Measurements from ENCODE around the gene DCHS2.
"Not testable (repeated sequence)": the region's sequence is repeated elsewhere in the genome, so short reads cannot be mapped to it uniquely, and the experiment has no call there.

The DCHS2 gene

DNA sequence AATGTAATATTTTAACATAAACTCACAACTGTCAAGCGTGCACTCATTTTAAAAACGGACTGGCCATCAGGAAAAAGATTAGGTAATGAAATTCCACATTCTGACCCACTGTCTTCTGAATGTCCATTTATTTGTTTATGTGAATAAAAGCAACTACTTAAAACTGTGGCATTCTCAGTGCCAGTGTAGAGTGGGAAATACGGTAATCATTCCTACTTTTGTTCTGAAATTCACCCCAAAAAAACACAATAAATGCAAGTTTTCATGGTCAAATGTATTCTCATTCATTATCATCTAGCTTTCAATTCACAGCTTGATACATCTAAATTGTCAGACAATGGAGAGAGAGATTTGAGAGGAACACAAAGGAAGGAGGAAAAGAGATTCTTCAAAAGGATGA, 260.9 kb downstream of the DCHS2 start:
- FAIRE-seq (no peak), DNase-seq (ENCODE audit: insufficient read length, low spot score) (no peak)
- no peak for TF ChIP-seq POLR2A (IDR thresholded peaks at IDR 0.05; ENCODE audit: low read depth, low read length)
- no peak for TF ChIP-seq POU2F2 (IDR thresholded peaks at IDR 0.05; ENCODE audit: low read depth, low read length)
- TF ChIP-seq TAF1 (IDR thresholded peaks at IDR 0.05; ENCODE audit: low read depth, low read length): no peak
- no peak for TF ChIP-seq SPI1 (IDR thresholded peaks at IDR 0.05; ENCODE audit: low read depth, low read length)

DNA sequence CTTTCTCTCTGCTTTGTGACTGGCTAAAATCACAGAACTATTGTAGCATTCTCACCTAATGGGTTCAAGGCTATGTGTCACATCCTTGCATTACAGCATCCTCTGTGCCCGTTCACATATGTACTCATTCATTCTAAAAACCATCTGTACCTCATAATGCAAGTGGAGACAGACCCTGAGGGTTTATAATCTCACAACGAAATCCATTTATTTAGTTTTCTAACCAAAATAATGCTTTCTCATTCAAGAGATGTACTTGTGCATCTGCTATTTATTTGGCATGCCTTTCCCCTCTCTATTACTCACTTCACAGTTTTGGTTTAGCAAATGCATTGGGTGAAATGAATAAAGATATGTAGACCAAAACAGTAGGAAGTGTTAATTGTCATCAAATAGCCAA, 261.5 kb downstream of the DCHS2 start:
- TF ChIP-seq POU2F2 (IDR thresholded peaks at IDR 0.05; ENCODE audit: low read depth, low read length) (no peak), PAX5 (IDR thresholded peaks at IDR 0.05; ENCODE audit: insufficient read depth, low read length, severe bottlenecking) (no peak), SPI1 (IDR thresholded peaks at IDR 0.05; ENCODE audit: low read depth, low read length) (no peak), POLR2A (IDR thresholded peaks at IDR 0.05; ENCODE audit: low read depth, low read length) (no peak), POLR2AphosphoS5 (IDR thresholded peaks at IDR 0.05; ENCODE audit: low read depth, low read length) (no peak), TAF1 (IDR thresholded peaks at IDR 0.05; ENCODE audit: low read depth, low read length) (no peak)
- FAIRE-seq (no peak), DNase-seq (ENCODE audit: insufficient read length, low spot score) (no peak)

DNA sequence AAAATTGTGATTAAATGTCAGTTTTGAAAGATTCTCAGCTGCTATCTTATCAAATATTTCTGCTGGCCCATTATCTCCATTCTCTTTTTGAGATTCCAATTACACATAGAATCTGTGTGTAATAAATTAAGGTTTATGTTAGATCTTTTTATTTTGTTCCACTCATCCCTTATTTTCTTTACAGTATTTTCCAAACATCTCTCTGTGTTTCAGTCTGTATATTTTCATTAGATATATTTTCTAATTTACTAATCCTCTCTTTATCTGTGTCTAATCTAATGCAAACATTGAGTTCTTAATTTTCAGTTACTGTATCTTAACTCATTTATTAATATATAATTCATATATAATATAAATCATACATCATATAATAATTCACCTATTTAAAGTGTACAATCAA, 268.7 kb downstream of the DCHS2 start:
- FAIRE-seq: no peak
- no peak for TF ChIP-seq POLR2A (IDR thresholded peaks at IDR 0.05; ENCODE audit: low read depth, low read length)
- no peak for TF ChIP-seq POU2F2 (IDR thresholded peaks at IDR 0.05; ENCODE audit: low read depth, low read length)
- TF ChIP-seq SPI1 (IDR thresholded peaks at IDR 0.05; ENCODE audit: low read depth, low read length): no peak
- TF ChIP-seq TAF1 (IDR thresholded peaks at IDR 0.05; ENCODE audit: low read depth, low read length): no peak
- TF ChIP-seq POLR2AphosphoS5 (IDR thresholded peaks at IDR 0.05; ENCODE audit: low read depth, low read length): no peak
- TF ChIP-seq PAX5 (IDR thresholded peaks at IDR 0.05; ENCODE audit: insufficient read depth, low read length, severe bottlenecking): no peak

DNA sequence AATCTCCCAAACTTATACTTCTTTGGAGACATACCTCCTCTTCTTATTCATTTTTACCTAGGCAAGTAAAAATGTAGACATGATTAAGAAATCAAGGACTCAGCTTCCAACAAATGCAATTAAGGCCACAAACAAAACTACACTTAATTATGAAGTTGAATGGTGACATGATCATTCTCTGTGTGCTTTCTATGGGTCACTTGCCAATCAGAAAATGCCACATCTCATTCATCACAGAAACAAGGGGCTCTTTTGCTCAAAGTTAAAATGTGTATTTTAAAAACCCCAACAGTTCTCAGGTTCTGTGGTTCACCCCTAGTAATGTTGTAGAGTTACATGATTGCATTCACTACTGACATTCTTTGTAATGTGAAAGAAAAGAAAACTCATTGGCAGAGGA, 273.5 kb downstream of the DCHS2 start:
- FAIRE-seq (no peak), DNase-seq (ENCODE audit: insufficient read length, low spot score) (no peak)
- TF ChIP-seq POU2F2 (IDR thresholded peaks at IDR 0.05; ENCODE audit: low read depth, low read length) (no peak), TAF1 (IDR thresholded peaks at IDR 0.05; ENCODE audit: low read depth, low read length) (no peak), SPI1 (IDR thresholded peaks at IDR 0.05; ENCODE audit: low read depth, low read length) (no peak), POLR2AphosphoS5 (IDR thresholded peaks at IDR 0.05; ENCODE audit: low read depth, low read length) (no peak), POLR2A (IDR thresholded peaks at IDR 0.05; ENCODE audit: low read depth, low read length) (no peak), PAX5 (IDR thresholded peaks at IDR 0.05; ENCODE audit: insufficient read depth, low read length, severe bottlenecking) (no peak)

More for the DNA sequence above, 268.7 kb downstream of the DCHS2 start:
- DNase-seq (ENCODE audit: insufficient read length, low spot score): no peak

DNA sequence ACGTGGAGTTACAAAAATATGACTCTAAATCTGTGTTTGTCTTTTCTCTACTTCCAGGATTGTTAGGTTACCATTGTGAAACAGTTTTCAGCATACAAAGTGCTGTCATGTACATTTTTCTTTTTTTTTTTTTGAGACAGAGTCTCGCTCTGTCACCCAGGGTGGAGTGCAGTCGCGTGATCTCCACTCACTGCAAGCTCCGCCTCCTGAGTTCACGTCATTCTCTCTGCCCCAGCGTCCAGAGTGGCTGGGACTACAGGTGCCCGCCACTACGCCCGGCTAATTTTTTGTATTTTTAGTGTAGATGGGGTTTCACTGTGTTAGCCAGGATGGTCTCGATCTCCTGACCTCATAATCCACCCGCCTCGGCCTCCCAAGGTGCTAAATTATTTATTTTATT, 274.2 kb downstream of the DCHS2 start:
- not testable (repeated sequence) for DNase-seq (ENCODE audit: insufficient read length, low spot score); FAIRE-seq

DNA sequence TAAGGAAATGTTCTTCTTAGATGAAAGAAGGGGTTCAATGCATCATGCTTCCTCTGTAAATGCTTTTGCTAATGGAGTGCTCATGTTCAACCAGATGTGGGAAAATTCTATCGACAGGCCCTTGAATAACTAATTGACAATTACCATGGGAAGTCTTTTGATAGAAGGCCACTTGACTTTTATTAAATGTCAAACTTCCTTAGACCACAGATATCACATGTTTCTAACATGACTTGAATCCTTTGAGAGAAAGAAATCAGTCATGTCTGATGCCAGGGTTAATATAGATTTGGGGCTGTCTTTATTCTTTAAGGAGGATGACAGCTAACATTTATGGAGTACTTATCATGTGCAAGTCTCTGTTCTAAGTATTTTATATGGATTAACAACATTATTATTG, 280.1 kb downstream of the DCHS2 start:
- no peak for DNase-seq (ENCODE audit: insufficient read length, low spot score)
- FAIRE-seq: no peak
- no peak for TF ChIP-seq SPI1 (IDR thresholded peaks at IDR 0.05; ENCODE audit: low read depth, low read length)
- no peak for TF ChIP-seq POLR2A (IDR thresholded peaks at IDR 0.05; ENCODE audit: low read depth, low read length)
- TF ChIP-seq POU2F2 (IDR thresholded peaks at IDR 0.05; ENCODE audit: low read depth, low read length): no peak
- no peak for TF ChIP-seq TAF1 (IDR thresholded peaks at IDR 0.05; ENCODE audit: low read depth, low read length)
- TF ChIP-seq POLR2AphosphoS5 (IDR thresholded peaks at IDR 0.05; ENCODE audit: low read depth, low read length): no peak
- no peak for TF ChIP-seq PAX5 (IDR thresholded peaks at IDR 0.05; ENCODE audit: insufficient read depth, low read length, severe bottlenecking)

DNA sequence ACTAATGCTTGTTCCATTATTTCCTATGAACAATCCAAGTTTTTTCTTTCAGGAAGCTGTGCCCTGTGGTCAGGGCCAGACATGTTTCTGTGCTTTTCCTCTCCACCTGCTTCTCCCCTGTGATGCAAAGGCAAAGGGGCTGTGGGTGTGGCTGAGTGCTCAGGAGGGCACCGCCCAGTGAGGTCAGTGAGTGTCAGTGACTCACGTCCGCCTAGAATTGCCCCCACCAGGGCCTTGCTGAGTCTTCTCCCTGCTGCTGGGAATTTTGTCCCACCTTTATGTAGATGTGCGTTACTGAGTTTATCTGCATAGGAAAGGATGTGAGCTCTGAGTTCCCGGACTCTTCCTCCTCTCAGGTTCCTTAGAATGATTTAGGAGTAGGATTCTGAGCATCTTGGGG, 283.2 kb downstream of the DCHS2 start:
- no peak for DNase-seq (ENCODE audit: insufficient read length, low spot score)
- FAIRE-seq: no peak
- TF ChIP-seq POLR2AphosphoS5 (IDR thresholded peaks at IDR 0.05; ENCODE audit: low read depth, low read length) (no peak), POLR2A (IDR thresholded peaks at IDR 0.05; ENCODE audit: low read depth, low read length) (no peak)

DNA sequence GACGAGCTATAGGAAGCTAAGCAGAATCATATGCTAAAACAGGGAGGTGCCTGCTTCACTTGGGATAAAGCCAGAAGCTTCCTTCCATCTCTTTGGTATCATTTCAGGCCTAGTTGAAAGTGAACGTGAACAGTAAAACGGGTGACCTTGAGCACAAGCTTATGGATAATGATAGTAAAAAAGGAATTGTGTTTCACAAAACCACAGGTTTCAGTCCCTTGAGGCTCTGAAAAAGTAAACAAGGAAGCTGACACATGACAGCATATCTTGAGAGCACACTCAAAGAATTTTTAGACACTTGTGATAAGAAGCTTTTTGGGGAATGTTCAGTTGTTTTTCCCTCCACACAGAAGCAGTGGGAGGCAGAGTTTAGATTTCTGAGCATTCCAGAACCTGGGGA, 286.1 kb downstream of the DCHS2 start:
- no peak for DNase-seq (ENCODE audit: insufficient read length, low spot score)
- FAIRE-seq: no peak
- TF ChIP-seq POLR2AphosphoS5 (IDR thresholded peaks at IDR 0.05; ENCODE audit: low read depth, low read length): no peak
- TF ChIP-seq POLR2A (IDR thresholded peaks at IDR 0.05; ENCODE audit: low read depth, low read length): no peak
- TF ChIP-seq TAF1 (IDR thresholded peaks at IDR 0.05; ENCODE audit: low read depth, low read length): no peak
- no peak for TF ChIP-seq PAX5 (IDR thresholded peaks at IDR 0.05; ENCODE audit: insufficient read depth, low read length, severe bottlenecking)
- TF ChIP-seq SPI1 (IDR thresholded peaks at IDR 0.05; ENCODE audit: low read depth, low read length): no peak
- TF ChIP-seq POU2F2 (IDR thresholded peaks at IDR 0.05; ENCODE audit: low read depth, low read length): no peak

DNA sequence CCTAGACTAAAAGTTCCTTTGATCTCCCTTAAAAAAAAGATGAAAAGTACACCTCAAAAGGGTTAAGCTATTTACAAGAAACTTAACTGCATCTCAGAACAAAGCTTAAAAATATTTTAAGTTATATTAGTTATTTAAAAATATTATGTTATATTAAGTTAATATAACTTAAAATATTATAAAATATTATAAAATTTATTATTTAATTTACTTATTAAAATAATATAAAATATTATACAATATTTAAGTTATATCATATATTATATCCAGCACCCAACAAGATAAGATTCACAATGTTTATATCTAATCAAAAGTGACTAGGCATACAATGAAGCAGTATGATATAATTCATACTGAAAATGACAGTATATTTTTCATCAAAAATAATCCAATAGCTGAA, 296.9 kb downstream of the DCHS2 start:
- DNase-seq (ENCODE audit: insufficient read length, low spot score): no peak
- TF ChIP-seq POLR2AphosphoS5 (IDR thresholded peaks at IDR 0.05; ENCODE audit: low read depth, low read length) (no peak), POLR2A (IDR thresholded peaks at IDR 0.05; ENCODE audit: low read depth, low read length) (no peak), TAF1 (IDR thresholded peaks at IDR 0.05; ENCODE audit: low read depth, low read length) (no peak), PAX5 (IDR thresholded peaks at IDR 0.05; ENCODE audit: insufficient read depth, low read length, severe bottlenecking) (no peak), SPI1 (IDR thresholded peaks at IDR 0.05; ENCODE audit: low read depth, low read length) (no peak), POU2F2 (IDR thresholded peaks at IDR 0.05; ENCODE audit: low read depth, low read length) (no peak)
- no peak for FAIRE-seq

DNA sequence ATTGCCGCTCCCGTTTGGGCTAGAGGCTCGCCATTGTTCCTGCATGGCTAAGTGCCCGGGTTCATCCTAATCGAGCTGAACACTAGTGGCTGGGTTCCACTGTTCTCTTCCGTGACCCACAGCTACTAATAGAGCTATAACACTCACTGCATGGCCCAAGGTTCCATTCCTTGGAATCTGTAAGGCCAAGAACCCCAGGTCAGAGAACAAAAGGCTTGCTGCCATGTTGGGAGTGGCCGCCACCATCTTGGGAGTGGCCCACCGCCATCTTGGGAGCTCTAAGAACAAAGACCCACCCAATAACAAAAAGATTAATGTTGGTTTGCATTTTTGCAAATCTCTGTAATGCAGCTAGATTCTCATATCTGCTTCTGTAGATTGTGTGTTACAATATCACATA, 299.0 kb downstream of the DCHS2 start:
- FAIRE-seq: no peak
- TF ChIP-seq POLR2A (IDR thresholded peaks at IDR 0.05; ENCODE audit: low read depth, low read length) (no peak), TAF1 (IDR thresholded peaks at IDR 0.05; ENCODE audit: low read depth, low read length) (no peak), POLR2AphosphoS5 (IDR thresholded peaks at IDR 0.05; ENCODE audit: low read depth, low read length) (no peak), PAX5 (IDR thresholded peaks at IDR 0.05; ENCODE audit: insufficient read depth, low read length, severe bottlenecking) (no peak)

DNA sequence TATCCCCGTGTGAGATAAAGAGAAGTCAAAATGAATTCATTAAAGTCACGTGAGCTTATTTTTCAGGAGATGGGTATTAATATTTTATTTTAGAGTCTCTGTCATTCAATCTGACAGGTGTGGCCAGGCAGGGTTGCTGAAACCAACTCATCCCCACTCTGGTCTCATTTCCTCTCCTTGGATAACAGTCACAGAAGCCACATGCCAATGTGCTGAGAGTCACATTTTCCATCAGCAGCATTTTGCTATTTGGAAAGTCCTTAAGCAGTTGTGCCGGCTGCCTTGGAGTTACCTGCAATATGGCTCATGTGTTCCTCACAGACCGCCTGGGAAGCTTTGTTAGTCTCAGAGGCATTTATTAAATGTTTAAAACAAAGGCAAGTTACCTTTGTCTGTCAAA, 302.3 kb downstream of the DCHS2 start:
- FAIRE-seq (no peak), DNase-seq (ENCODE audit: insufficient read length, low spot score) (no peak)
- TF ChIP-seq TAF1 (IDR thresholded peaks at IDR 0.05; ENCODE audit: low read depth, low read length) (no peak), SPI1 (IDR thresholded peaks at IDR 0.05; ENCODE audit: low read depth, low read length) (no peak)

More for the DNA sequence above, 299.0 kb downstream of the DCHS2 start:
- DNase-seq (ENCODE audit: insufficient read length, low spot score): no peak

Data from GM12891 (cell line).